GM10266 (cell line): ENCODE data around the gene IFNA14.
A peak's percentile ranks its signal among the peaks of the same experiment; 100 is the strongest.
"Not testable (repeated sequence)": the region's sequence is repeated elsewhere in the genome, so short reads cannot be mapped to it uniquely, and the experiment has no call there.

ENCODE experiments used
- DNase-seq: peaks from one replicate; pipeline ENCODE4 v3.0.0; 2012; ENCODE audit errors: extremely low spot score
- TF ChIP-seq, protein P1 (sequence below): IDR thresholded peaks from 2 replicates; pipeline ENCODE4 v1.5.1; 2012; ENCODE audit warnings: mild to moderate bottlenecking, low read depth; ENCODE audit not compliant: control insufficient read depth, insufficient read depth; ENCODE audit errors: missing control alignments

Gene IFNA14

DNA sequence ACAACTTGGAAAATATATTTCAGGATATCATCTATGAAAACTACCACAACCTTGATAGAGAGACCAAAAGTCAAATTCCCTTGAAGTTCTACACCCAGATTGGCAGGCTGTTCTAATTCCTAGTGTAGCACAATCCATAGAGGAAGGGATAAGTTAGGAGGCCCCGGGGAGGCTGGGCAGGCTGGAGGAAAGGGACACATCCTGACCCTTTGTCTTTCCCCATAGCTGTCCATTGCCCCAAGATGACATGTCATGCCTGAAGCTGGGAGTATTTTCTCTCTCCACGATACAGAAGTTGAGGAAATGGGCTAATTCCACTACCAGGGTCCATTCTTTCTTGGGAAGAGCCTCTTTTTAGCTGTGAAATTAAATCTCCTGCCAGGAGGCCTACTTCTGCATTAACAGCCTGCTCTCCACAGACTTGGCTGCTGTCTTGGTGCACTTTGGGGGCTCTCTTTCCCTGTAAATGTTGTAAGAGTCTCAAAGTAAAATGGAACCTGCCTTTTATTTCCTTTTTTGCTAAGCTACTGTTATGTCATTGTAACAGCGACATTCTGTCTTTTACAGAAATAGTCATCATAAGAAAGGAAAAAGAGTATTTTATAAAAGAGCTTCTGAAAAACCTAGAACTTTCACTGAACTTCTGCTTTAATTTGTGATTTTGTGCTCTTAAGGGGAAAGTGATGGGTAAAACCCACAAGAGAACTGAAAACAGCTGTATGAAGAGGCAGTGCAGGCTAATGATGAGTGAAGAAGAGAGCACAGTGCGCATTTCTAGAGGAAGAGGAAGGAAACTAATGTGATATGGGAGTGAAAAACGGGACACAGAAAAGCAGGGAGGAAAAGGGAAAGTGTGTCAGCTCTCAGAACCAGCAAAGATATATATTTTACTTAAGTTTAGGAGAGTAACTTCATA, 26.1 kb downstream of the IFNA14 start:
- TF ChIP-seq, protein P1, sequence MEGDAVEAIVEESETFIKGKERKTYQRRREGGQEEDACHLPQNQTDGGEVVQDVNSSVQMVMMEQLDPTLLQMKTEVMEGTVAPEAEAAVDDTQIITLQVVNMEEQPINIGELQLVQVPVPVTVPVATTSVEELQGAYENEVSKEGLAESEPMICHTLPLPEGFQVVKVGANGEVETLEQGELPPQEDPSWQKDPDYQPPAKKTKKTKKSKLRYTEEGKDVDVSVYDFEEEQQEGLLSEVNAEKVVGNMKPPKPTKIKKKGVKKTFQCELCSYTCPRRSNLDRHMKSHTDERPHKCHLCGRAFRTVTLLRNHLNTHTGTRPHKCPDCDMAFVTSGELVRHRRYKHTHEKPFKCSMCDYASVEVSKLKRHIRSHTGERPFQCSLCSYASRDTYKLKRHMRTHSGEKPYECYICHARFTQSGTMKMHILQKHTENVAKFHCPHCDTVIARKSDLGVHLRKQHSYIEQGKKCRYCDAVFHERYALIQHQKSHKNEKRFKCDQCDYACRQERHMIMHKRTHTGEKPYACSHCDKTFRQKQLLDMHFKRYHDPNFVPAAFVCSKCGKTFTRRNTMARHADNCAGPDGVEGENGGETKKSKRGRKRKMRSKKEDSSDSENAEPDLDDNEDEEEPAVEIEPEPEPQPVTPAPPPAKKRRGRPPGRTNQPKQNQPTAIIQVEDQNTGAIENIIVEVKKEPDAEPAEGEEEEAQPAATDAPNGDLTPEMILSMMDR, result peak; percentile 65
- peak; percentile 8 for DNase-seq

DNA sequence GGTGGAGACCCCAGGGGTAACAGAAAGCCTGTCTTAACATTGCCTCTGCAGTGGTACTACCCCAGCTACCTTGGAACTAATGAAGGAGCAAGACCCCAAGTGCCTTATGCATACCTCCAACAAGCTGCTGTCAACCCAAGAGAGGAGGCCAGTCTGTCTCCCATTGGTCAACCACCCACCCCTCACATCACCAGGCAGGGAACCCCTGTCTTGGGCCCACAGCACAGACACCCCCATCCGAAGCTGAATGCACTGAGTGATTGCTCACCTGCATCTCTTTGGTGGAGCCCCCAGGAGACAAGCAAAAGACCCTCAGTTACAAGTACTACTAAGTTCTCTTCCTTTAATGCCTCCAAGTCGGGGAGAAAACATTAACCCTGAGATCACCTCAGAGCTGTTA, 27.6 kb downstream of the IFNA14 start:
- not testable (repeated sequence) for DNase-seq

DNA sequence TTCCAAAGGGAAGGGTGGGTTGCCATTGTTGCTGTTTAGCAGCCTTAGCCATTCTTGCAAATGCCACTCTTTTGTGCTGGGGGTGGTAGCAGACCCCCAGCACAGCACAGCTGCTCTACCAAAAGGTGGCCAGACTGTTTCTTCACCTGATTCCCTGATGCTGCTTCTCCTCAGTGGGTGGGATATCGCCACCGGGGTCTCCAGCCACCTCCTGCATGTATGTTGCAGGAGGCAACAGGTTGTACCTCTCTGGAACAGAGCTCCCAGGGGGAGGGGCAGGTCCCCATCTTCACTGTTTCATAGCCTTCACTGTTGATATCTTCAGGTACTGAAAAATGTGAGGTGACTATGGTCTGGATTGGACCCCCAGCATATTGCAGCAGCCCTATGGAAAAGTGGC, 29.0 kb downstream of the IFNA14 start:
- not testable (repeated sequence) for DNase-seq

DNA sequence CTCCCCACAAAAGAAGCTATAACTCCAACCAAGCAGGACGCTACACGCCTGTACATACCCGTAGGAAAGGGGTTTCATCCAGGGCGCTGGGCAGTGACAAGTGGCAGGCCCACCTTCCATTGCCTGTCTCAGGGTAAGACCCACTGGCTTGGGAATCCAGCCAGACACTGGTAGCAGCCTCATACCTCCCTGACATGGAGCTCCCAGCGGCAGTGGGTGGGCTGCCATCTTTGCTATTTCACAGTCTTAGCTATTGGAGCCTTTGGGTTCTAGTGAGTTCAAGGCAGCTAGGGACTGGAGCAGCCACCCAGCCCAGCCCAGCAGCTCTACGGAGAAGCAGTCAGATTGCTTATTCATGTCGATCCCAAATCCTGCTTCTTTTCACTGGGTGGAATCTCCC, 29.5 kb downstream of the IFNA14 start:
- DNase-seq, result no peak
- TF ChIP-seq, protein P1, result no peak

DNA sequence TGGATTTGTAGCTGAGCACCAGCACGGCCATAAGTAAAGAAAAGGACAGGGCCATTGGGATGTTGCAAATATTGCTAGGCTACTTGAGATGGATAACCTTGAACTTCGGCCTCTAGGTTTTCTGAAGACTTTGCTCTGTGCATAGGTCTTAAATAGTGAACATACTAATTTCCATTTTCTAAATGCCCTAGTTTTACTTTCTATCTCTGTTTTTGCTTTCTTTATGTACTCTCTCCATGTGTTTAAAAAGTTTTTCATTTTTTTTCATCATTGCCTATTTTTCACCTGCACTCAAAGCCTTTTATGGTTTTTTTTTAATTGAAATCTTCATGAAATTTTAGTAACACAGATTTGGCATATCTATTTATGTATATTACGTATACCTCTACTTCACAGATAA, 32.8 kb downstream of the IFNA14 start, which contains the start of gene IFNA10:
IFNA10 (minus strand) TSS at position 101 of the 400 bp plus-strand sequence; CDS start at position 55, 46 bp downstream.
- DNase-seq, result not testable (repeated sequence)

DNA sequence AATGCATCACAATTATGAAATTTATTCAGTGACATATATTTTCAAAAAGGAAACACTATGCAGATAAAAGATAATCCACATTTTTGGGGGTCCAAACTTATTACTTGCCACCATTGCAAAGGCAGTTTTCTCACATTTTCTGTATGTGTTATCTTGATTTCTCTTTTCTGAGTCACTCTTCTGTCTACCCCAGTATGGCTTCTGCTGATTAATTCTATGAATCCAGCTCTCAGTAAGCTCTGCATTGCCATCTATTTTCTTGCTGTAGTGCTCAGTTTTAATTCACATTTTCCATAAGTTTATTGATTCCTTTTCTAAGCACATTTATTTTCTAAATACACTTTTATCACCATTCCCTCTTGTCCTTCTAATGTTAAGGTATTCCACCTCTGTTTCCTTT, 34.6 kb downstream of the IFNA14 start:
- DNase-seq, result no peak
- TF ChIP-seq, protein P1, result no peak

DNA sequence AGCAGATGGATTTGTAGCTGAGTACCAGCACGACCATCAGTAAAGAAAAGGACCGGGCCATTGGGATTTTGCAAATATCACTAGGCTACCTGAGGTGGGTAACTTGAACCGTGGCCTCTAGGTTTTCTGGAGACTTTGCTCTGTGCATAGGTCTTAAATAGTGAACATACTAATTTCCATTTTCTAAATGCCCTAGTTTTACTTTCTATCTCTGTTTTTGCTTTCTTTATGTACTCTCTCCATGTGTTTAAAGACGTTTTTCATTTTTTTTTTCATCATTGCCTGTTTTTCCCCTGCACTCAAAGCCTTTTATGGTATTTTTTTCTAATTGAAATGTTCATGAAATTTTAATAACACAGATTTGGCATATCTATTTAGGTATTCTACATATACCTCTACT, 37.7 kb downstream of the IFNA14 start, which contains the start of gene IFNA7:
IFNA7 (minus strand) TSS at position 101 of the 400 bp plus-strand sequence; CDS start at position 61, 40 bp downstream.
- not testable (repeated sequence) for DNase-seq

DNA sequence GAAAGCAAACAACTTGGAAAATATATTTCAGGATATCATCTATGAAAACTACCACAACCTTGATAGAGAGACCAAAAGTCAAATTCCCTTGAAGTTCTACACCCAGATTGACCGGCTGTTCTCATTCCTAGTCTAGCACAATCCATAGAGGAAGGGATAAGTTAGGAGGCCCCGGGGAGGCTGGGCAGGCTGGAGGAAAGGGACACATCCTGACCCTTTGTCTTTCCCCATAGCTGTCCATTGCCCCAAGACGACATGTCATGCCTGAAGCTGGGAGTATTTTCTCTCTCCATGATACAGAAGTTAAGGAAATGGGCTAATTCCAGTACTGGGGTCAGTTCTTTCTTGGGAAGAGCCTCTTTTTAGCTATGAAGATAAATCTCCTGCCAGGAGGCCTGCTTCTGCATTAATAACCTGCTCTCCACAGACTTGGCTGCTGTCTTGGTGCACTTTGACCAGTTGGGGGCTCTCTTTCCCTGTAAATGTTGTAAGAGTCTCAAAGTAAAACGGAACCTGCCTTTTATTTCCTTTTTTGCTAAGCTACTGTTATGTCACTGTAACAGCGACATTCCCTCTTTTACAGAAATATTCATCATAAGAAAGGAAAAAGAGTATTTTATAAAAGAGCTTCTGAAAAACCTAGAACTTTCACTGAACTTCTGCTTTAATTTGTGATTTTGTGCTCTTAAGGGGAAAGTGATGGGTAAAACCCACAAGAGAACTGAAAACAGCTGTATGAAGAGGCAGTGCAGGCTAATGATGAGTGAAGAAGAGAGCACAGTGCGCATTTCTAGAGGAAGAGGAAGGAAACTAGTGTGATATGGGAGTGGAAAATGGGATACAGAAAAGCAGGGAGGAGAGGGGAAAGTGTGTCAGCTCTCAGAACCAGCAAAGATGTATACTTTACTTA, 44.7 kb downstream of the IFNA14 start:
- TF ChIP-seq, protein P1, result peak; percentile 63

More for the DNA sequence above, 44.7 kb downstream of the IFNA14 start:
- DNase-seq, result not testable (repeated sequence)
